Activated CD8-positive, alpha-beta memory T cell treated with anti-CD3 and anti-CD28 coated beads, Interleukin-2, amount 50 U/mL, for 48 hours (primary cell): ENCODE data around the gene HLA-DMA.
"Not testable (repeated sequence)": the region's sequence is repeated elsewhere in the genome, so short reads cannot be mapped to it uniquely, and the experiment has no call there.

ENCODE experiments used
- DNase-seq: peaks from one replicate; pipeline ENCODE4 v3.0.0-alpha.2; 2020

The HLA-DMA gene

DNA sequence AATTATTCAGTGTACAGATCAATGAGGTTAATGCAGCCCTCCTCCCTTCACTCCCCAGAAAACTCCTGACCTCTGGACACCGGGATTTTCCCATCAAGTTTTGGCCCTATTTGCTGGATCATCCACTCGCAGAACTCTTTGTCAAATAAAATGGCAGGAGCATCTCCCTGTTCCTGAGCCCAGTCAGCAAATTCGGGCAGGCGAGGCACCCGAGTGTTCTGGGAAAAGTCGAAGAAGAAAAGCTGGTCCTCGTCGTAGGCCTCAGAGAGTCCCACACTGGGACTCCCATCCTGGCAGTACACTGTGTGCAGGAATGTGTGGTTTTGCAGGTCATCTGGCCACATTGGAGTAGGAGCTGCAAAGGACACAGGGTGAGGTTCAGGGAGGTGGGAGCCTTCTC is 2.4 kb downstream of the HLA-DMA start:
- no peak for DNase-seq

DNA sequence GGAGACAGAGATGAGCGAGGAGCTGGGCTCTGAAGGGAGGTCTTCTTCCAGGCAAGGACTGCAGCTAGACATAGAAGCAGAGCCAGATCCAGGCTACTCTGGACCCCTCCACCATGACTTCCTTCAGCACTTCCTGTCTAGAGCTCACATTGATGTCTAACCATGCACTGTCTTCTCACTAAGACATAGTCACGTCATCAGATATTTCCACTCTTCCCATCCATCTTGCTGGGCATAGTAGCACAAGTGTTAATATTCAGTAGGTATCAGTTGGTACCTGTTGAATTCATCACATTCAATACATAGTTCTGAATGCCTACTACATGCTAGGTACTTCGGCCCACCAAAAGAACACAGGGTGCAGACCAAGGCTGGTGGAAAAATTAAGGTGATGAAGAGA is 2.9 kb downstream of the HLA-DMA start:
- no peak for DNase-seq

DNA sequence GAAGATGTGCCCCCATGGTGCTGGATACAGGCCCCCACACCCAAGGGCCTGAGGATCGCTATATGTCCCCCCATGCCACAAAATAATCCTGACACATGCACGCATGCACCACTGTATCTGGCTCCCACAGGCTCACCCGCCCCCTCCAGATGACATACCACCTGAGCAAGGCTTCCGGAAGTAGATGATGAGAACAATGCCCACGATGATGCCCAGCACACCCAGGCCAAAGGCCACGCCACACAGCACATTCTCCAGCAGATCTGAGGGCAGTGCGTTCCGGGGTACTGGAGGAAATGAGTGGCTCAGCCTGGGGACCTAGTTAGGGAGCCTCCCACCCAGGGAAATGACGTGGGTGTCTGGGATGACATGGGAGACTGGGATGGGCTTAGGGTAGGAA is 3.8 kb downstream of the HLA-DMA start:
- DNase-seq: no peak

DNA sequence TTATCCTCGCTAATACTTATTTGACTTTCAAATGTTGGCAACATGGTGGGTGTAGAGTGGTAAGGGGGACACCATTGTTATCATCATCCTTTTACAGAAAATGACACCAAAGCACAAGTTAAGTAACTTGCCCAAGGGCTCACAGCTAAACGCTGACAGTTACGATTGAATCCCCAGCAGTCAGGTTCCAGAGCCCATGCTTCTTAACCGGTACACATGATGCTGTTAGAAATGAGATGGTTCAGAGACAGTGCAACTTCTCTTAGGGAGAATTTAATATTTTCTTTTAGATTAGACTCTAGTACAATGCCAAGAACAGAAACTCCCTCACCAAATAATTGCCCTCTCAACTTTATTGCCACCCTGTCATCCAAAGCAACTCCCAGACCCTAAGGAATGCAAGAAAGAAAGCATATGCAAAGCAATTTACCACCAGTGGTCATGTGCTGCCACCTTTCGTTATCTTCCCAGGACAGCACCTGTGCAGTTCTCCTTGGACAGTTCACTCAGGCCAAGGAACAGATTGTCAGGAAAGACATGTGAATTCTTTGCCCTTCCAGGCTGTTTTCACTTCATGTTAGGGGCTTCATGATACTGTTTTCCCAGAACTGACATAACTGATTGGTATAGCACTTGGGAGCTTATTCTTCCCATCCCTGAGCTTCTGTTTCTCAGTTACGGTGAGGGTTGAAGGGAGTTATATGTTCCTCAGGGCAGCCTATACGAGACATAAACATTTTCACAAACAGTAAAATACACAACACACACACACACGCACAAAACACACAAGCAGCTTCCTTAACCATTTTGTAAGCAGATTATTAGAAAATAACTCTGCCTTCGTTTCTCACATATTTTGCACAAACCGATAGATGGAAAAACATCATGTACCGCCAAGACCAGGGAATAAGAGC is 5.1 kb downstream of the HLA-DMA start:
- DNase-seq: no peak

DNA sequence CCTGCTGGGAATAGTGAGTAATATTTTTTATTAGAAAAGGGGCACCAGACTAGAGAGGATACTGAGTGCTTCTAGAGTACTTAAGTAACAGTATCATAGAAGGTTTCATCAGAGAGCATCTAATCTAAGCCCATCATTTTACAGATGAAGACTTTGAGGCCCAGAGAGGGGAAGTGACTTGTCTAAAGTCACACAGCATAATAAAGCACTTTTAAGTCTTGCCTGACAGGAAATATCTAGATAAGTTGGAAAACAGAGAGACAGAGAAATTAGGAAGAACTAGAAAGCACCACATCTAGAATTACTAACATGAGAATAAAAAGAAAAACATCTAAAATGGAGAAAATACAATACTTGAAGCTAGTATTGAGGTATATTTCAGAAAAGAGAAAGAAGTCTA is 6.0 kb downstream of the HLA-DMA start:
- no peak for DNase-seq

DNA sequence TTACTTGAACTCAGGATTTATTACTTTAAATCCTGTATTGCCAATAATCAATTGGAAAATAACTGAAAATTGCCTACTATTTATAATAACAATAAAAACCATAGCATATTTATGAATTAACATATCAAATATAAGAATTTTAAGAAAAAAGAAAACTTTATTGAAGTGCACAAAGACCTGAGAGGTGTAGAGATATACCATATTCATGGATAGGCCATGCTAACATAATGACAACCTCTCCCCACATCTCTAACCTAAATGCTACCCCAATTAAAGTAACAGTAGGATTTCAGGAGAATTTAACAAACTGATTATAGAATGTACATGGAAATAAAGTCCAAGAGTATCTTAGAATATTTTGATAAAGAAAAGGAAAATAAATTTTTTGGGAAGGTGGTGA is 6.9 kb downstream of the HLA-DMA start:
- no peak for DNase-seq

DNA sequence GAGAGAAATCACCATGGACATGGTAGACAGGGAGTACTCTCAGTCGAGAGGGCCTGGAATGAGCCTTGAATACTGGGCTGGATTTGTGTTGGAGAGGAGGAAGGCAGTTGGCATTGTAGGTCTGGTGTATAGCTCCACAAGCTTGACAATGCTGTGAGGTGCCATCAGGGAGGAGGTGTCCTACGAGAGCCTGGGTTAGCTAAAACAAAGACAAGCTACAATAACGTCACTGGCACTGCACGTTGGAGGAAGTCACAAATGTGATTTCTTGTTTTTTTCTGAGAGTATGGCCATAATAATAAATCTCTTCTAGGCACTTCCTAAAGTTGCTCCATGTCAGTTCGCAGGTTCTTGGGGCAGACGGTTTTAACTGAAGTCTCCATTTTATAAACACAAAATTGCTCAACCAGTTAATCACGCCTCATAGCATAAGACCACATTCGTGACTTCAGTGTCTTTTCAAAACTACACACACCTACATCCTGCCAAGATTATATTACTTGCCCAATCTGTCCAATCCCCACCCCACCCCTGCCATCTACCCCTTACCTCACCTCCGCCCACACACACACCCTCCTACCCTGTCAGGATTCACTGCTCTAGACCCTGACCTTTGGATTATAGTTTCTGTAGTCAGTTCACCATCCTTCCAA is 7.7 kb downstream of the HLA-DMA start:
- no peak for DNase-seq

DNA sequence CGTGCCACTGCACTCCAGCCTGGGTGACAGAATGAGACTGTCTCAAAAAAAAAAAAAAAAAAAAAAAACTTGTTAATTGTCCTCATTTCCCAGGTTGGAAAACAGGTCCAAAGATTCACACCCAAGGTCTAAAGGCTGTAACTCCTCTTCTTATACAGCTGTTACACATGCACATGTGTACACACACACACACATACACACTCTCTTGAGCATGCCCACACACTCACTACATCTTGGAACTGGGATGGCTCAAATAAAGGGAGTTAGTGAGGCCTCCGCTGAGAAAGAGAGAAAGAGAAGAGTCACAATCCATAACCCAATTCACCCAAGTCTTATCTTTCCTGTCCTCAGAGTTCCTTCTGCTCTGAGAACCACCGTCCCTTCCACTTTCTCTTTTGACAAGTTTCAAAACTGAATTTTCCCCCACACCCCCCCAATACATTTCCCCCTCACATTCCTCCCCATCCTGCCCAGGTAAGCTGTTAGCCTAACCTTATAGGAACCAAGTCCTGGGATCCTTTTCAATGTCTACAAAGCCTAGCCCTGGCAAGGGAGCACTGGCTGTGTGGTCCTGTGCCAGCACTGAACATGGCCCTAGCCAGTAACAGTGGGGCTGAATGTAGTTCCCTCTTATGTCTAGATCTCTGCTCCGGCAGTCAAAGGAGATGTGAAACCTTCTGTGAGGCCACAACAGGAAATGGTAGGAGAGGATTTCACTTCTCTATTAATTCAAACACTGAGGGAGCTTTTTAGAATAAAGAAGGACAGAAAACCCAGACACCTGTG is 8.8 kb downstream of the HLA-DMA start:
- DNase-seq: peak; percentile 69

DNA sequence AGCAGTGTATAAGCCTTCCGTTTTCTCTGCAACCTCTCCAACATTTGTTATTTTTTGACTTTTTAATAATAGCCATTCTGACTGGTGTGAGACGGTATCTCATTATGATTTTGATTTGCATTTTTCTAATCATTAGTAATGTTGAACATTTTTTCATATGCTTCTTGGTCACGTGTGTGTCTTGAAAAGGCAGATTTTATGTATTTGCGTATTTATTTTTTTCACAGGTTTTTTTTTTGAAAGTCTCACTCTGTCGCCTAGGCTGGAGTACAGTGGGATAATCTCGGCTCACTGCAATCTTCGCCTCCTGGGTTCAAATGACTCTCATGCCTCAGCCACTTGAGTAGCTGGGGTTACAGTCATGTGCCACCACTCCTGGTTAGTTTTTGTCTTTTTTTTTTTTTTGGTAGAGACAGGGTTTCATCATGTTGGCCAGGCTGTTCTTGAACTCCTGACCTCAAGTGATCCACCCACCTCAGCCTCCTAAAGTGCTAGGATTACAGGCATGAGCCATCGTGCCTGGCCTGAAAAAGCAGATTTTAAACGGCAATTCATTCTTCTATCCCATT is 10.3 kb downstream of the HLA-DMA start:
- DNase-seq: not testable (repeated sequence)

DNA sequence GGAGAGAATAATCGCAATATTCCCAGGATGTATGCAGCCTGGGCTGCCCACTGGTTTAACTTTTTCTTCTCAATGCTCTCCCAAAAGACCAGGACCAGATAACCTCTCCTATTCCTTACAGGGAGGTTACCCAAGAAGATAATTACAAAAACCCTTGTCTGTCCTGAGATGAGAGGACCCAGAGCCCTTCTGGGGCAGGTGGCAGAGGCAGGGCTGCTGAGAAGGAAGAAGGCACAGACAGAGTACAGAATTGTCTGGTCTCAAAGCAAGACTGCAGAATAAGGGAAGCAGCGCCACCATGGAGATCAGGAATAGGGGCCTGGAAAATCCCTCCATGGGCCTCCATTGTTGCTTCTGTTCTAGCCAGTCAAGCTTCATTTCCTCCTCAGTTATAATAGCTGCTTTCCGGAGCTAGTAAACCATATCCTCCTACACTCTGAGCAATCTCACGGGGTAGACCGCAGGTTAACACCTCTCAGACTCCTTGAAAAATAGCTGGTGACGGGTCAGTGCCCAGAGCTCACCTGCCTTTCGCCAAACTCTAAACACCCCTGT is 11.6 kb downstream of the HLA-DMA start:
- no peak for DNase-seq

DNA sequence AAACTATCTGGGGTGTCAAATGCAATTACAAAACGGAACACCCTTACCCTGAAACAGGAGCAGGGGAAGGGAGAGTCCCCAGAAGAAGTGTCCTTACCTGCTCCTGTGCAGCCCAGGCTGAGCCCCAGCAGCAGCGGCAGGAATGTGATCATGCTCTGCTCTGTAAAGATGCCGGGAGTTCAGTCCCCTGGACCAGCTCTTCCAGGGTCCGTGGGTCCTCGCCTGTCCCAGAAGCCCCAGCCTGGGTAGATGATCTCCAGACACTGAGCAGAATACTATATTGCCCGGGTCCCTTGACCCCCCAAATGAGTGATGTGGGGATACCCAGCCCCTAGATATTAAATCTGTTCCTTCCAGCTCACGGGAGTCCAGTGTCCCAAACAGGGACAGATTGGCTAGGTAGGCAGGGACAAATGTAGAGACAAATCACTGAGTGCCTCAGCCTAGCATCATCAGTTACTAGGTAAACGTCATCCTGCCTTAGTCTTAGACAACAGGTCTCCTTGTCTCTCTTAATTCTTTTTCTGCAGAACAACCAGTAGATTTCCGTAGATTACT is 12.2 kb downstream of the HLA-DMA start, which contains the start of gene HLA-DMB:
Gene HLA-DMB, minus strand, starts transcription at position 373 of the 558 bp plus-strand sequence. Its CDS starts 221 bp downstream, at position 152.
- DNase-seq: no peak

DNA sequence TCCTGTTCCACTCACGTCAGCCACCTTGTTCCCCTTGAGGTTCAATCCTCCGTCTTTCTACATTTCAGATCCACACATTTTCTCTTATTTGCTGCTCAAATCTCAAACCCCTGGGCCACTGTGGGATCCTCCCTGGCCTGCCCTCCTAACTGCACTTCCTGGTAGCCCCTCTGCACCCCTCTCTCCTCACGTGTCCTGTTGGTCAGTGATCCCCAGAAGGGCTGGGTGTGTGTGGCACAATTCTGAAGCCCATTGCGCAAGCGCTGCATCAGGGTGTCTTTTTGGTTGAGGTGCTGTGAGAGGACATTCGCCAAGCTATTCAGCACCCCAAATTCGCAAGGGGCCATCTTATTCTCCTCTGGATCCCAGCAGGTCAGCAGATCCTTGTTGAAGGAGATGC is 14.4 kb downstream of the HLA-DMA start:
- no peak for DNase-seq

DNA sequence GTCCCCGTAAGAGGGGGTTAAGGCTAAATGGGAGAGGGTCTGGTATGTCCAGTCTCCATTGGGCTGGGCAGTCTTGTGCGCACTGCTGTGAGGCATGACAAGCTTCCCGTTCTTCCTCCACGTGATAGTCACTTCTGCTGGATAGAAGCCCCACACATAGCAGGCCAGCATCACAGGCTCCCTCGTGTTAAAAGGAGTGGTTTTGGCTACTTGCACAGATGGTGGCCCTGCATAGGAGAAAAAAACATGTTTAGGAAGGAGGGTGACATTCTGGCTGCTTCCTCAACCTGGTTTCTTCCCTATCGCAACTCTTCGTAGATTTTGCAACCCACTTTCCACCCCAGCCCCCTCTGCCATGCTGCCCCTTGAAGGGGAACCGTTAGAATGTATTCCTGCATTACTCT is 15.7 kb downstream of the HLA-DMA start:
- DNase-seq: no peak

DNA sequence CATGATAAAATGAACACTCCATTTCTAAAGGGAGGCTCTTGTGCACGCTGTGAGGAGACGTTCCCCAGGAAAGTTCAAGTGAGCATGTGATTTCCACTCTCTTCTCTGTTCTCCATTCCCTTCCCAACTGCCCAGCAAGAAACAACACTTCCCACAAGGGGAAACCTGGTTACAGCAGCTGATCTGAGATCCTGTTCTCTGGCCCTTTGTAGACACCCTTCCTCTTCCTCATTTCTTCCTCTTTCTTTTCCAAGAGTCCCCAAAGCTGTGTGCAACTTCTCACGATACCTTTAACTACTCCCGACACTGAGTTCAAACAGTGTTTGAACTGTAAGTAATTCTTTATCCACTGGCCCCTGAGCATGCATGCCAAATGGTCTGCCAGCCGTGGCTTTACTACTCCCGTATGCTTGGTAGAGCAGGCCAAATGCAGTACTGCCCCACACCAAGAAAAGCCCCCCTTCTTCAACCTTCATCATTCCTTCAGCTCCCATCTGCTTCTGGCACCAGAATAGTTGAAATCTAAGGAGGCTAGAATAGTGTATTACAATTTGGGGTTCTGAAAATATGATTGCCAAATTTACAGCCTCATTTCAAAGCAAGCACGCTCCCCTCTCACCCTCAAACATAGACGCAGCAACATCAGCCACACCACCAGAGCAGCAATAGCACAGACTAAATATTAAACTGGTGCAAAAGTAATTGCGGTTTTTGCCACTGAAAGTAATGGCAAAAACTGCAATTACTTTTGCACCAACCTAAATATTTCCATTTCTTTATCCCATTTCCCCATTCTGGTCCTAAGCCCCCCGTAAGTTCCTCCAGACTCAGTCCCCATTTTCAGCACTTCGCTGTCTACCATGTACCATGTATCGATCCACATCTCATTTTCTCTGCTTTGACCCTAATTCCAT is 16.4 kb downstream of the HLA-DMA start:
- no peak for DNase-seq

DNA sequence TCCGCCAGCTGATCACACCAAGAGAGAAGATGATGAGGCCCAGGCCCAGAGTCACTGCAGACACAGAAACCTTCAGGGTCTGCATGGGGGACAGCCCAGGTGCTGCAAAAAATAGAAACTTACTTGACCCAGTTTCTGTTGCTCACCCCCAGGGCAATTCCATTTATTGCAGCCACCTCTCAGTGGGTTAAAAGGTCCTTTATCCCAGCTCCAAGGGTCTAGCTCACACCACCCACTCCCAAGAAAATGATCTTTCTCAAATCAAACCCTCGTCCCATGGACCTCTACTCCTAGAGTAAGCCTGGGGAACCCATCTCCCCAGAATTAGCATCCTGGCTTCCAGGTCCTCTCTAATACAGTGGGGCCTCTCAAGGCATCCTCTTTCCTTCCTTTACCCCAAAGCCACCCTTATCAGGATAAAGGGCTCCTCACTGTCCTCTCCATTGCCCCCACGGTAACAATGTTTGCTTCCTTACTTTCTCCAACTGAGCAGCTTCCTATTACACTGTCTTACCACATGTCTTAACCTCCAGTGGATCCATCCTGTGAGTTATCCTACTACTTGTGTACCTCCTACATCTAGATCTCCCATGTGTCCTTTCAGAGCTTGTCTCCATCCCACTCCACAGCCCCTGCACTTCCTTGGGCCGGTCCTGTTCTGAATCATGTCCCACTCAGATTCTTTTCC is 17.2 kb downstream of the HLA-DMA start:
- no peak for DNase-seq

DNA sequence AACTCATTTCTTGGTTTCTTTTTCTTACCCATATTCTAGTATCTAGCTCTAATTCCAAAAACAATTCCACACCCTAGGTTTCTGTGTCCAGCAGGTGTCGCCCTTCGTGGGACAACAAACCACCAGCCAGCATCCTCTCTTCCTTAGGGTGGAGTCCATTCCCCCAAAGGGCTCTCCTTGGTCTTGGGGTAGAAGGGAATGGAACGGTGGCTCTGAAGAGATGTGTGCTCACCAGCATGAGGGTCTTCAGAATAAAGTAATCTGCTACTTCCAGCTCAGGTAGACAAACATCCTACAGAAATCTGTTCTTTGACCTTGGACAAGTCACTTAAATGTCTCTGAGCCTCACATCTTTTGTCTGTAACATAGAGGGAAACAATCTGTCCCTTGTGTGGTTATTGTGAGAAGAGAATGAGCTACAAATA is 19.2 kb downstream of the HLA-DMA start:
- DNase-seq: peak; percentile 86

DNA sequence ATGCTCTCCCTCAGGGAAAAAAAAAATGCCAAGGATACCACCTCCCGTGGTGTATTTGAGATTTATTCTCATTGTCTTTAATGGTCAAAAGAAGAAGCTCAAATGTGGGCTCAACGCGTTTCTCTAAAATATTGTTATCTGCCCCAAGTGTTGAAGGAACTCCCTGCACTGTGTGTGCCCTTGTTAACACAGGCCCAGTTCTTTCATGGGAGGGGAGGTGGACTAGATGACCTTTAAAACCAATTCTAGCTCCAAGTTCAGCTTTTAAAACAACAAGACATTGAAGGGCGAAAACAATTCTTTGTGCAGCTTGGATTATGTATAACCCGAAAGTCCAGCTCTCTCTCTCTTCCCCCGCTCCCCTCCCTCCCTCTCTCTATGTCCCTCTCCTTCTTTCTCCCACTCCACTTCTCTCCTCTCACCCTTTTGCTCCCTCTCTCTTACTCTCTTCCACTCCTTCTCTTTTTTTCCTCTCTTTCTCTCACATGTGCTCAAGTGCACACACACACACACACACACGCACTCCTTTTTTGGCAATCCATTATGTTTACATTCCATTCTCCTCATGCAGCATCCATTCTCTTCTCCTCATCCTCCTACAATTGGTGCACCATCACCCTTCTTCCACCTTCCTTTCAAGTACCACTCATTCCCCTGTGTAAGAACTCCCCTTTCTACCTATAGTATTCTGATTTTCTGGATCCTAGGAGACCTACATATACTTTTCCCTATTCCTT is 20.6 kb downstream of the HLA-DMA start:
- DNase-seq: no peak

DNA sequence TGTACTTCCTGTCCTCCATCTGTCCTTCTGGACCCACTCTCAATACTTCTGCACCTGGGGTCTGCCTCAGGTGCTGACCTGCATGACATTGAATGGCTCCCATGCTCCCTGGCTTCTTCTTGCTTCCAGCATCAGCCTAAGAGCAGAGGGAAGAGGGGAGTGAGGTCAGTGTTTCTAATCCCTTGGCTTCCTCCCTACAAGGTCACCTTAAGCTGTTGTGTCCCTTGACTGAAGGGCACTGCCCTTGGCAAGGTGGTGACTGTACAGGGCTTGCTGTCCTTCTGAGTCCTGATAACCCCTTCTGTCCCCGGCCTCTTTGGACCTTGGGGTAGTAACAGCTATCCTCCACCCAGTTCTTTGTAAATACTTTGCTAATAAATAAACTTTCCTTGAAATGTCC is 21.7 kb downstream of the HLA-DMA start:
- DNase-seq: no peak

DNA sequence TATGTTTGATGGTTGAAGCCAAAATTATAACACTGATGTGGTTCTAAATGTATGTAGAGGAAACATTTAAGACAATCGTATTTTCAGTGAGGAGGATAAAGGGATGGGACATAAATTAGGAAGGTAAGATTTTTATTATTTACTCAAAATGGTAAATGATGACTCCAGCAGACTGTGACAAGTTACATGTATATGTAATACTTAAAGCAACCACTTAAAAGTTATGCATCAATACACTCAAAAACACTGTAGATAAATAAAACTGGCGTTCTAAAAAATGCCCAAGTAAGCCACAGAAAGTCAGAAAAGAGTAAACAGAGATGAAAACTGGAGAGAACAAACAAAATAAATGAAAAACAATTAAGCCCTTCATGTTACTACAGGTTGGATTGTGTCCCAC is 30.8 kb downstream of the HLA-DMA start:
- DNase-seq: no peak

DNA sequence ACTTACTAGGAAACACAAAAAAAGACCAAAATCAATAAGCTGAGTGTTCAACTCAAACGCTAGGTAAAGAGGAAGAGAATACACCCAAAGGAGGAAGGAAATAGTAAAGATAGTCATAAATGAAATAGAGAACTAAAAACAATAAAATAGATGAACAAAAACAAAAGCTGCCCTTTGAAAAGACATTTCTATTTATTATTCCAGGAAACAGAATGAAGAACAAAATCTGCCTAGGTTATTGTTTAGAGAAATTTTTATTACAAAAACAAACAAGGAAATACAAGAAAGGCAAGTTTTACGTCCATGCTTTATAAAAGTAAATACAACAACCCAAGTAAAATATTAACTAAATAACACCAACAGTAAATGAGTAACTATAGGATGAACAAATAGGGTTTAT is 32.2 kb downstream of the HLA-DMA start:
- no peak for DNase-seq
